ENCODE measurements around the gene COPG2. TPM values are rescaled to one million over a fixed set of nuclear protein-coding genes. Genes with fewer than 3 reads are reported as not detected.

The COPG2 gene
- total RNA-seq, 1 donor from 2014 or later, result 15.3 TPM

DNA sequence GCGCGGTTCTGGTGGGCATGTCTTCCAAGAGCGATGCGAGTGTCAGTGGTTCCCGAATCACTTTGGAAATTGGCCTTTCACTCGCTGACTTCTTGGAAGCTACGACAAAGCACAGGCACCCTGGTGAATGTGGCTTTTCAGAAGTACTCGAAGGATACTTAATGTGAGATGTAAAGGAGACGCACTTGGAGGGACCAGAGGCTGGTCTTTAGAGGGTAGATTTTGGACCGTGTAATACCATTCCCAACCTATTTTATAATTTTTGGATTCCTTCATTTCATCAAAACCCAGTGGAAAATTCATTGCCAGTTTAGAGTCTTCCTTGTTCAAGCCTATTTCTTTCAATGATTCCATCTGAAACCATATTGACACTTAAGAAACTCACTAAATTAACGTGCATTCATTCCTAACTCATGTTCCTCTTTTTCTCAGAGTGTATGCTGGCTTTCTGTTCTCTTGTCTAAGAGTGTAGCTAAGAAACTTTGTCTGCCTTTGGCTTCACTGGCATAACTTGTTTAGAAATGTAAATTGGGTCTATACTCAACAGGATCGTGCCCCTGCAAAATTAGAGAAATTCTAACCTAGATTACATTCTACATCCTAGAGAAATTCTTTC lies 645 bp upstream of the COPG2 start:
- intact Hi-C loops (cut with micrococcal nuclease), result loop anchor here (1.0 to 5.0 kb wide), 5 partner anchors 66 to 716 kb away; partner anchors contain the start of genes KLF14, MKLN1, TMEM209 and UBE2H
- Mint-ChIP-seq H3K27me3 (peaks cover 4% of the 10 kb centered on the region), H3K9me3 (no peaks in the 10 kb centered on the region), H3K27ac (peak overlapping the region; percentile 75), H3K4me1 (peaks cover 11% of the 10 kb centered on the region), H3K36me3 (ENCODE audit: low read depth) (peaks cover 1% of the 10 kb centered on the region), H3K4me3 (peak overlapping the region; percentile 89)
- ChIA-PET POLR2A (no interaction called here), CTCF (no interaction called here)
- TF ChIP-seq, protein P1, sequence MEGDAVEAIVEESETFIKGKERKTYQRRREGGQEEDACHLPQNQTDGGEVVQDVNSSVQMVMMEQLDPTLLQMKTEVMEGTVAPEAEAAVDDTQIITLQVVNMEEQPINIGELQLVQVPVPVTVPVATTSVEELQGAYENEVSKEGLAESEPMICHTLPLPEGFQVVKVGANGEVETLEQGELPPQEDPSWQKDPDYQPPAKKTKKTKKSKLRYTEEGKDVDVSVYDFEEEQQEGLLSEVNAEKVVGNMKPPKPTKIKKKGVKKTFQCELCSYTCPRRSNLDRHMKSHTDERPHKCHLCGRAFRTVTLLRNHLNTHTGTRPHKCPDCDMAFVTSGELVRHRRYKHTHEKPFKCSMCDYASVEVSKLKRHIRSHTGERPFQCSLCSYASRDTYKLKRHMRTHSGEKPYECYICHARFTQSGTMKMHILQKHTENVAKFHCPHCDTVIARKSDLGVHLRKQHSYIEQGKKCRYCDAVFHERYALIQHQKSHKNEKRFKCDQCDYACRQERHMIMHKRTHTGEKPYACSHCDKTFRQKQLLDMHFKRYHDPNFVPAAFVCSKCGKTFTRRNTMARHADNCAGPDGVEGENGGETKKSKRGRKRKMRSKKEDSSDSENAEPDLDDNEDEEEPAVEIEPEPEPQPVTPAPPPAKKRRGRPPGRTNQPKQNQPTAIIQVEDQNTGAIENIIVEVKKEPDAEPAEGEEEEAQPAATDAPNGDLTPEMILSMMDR (IDR thresholded peaks at IDR 0.05), result no peak
- ATAC-seq (ENCODE audit: low read depth), result no peak
- no peak for DNase-seq

DNA sequence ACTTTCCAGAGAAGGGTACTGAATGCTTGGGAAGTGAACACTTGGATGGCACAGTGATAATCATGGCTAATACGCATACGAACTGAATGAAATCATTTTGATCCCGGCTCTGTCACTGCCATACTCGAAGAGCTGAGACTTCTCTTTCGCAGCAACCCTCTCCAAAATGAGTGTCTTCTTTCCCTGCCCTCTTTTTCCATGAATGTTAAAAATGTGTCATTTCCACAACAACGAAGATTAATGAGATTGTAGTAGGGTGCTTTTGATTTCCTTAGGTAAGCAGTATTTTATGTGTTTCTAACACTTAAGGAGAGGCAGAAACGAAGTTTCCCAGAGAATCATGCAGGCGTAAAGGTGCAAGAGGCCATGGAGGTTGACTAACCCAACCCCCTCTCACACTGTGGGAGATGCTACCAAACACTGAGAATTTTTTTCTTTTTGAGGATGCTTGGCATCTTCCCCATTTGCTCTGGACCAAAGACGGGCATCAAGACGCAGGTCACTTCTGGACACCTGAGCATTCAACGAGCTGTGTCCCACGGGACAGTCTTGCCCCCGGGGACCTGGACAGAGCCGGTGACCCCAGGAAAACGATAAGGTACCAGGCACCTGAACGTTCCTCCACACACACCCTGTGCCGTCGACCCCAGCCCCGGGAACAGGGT lies 823 bp downstream of the COPG2 start:
- intact Hi-C loops (cut with micrococcal nuclease), result loop anchor here (1.0 to 5.0 kb wide), 6 partner anchors 67 to 715 kb away; partner anchors contain the start of genes CEP41, KLF14, KLHDC10 and MKLN1
- ATAC-seq (ENCODE audit: low read depth), result no peak
- H3K27me3 Mint-ChIP-seq, result no peaks in the 10 kb centered on the region
- CTCF ChIA-PET, result interaction anchor here (1.0 kb wide), 2 partner anchors 92 to 596 kb away, joined by 3 read pairs; no protein-coding TSS in a partner anchor
- TF ChIP-seq, protein P1 (IDR thresholded peaks at IDR 0.05), result no peak
- DNase-seq, result no peak
- no peaks in the 10 kb centered on the region for H3K9me3 Mint-ChIP-seq
- peaks cover 11% of the 10 kb centered on the region for H3K4me1 Mint-ChIP-seq
- H3K4me3 Mint-ChIP-seq, result peak overlapping the region; percentile 86
- H3K36me3 Mint-ChIP-seq (ENCODE audit: low read depth), result peaks cover 5% of the 10 kb centered on the region
- POLR2A ChIA-PET, result interaction anchor here (1.0 kb wide), 1 partner anchor 463 kb away, joined by 5 read pairs; the partner anchor contains the start of gene TMEM209
- H3K27ac Mint-ChIP-seq, result peak overlapping the region; percentile 70

GRCh38 chr7:130662426-130662825 lies 6.1 kb downstream of the COPG2 start:
- intact Hi-C loops (cut with micrococcal nuclease), result no loop called here
- ATAC-seq (ENCODE audit: low read depth), result no peak
- Mint-ChIP-seq H3K27me3 (no peaks in the 10 kb centered on the region), H3K4me3 (no peak overlapping the region), H3K4me1 (no peaks in the 10 kb centered on the region), H3K36me3 (ENCODE audit: low read depth) (peaks cover 30% of the 10 kb centered on the region), H3K27ac (no peak overlapping the region), H3K9me3 (no peaks in the 10 kb centered on the region)
- TF ChIP-seq, protein P1 (IDR thresholded peaks at IDR 0.05), result no peak
- ChIA-PET POLR2A (no interaction called here), CTCF (no interaction called here)
- no peak for DNase-seq

DNA sequence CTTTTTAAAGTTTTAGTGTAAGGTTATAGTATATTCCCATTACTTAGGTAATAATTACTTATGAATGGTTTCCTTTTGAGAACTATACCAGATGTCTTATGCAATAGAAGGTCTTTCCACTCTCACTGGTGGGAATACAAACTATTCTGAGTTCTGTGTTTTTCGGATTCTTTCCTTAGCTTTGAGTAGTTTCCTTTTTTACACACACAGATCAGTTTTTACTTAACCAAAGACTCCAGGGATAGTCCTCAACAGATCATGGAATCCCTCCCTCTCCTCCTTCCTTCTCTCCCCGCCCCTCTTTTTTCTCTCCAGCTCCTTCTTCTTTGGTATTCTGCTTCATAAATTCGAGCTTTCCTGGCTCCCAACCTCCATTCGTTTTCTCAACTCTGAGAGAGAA lies 13.3 kb downstream of the COPG2 start:
- intact Hi-C loops (cut with micrococcal nuclease), result no loop called here
- Mint-ChIP-seq H3K27me3 (no peaks in the 10 kb centered on the region), H3K36me3 (ENCODE audit: low read depth) (peaks cover 16% of the 10 kb centered on the region), H3K27ac (no peak overlapping the region), H3K9me3 (no peaks in the 10 kb centered on the region), H3K4me3 (no peak overlapping the region), H3K4me1 (no peaks in the 10 kb centered on the region)
- TF ChIP-seq, protein P1 (IDR thresholded peaks at IDR 0.05), result no peak
- ATAC-seq (ENCODE audit: low read depth) (no peak), DNase-seq (no peak)
- ChIA-PET POLR2A (no interaction called here), CTCF (no interaction called here)

- H3K4me3 Mint-ChIP-seq, result no peak overlapping the region
- TF ChIP-seq, protein P1 (IDR thresholded peaks at IDR 0.05), result no peak
- no peak for DNase-seq
- H3K27ac Mint-ChIP-seq, result no peak overlapping the region
- intact Hi-C loops (cut with micrococcal nuclease), result no loop called here
- no peak for ATAC-seq (ENCODE audit: low read depth)
- H3K36me3 Mint-ChIP-seq (ENCODE audit: low read depth), result peaks cover 16% of the 10 kb centered on the region
- H3K27me3 Mint-ChIP-seq, result no peaks in the 10 kb centered on the region
- CTCF ChIA-PET, result no interaction called here
- no peaks in the 10 kb centered on the region for H3K9me3 Mint-ChIP-seq
- POLR2A ChIA-PET, result no interaction called here
- H3K4me1 Mint-ChIP-seq, result no peaks in the 10 kb centered on the region
These were observed 13.7 kb downstream of the COPG2 start for GRCh38 chr7:130654850-130655249.

Measured in activated B cell treated with CpG ODN at 0.5 μM for 24 hours (primary cell).